Neural cell (in vitro differentiated cells): ENCODE results near the gene ANKRD44. TPM values are rescaled to one million over a fixed set of nuclear protein-coding genes. Genes with fewer than 3 reads are reported as not detected.

Experiments used
- H2AFZ ChIP-seq: fragments of 200-600, 300-800 bp; sonication (generic), shearing (Covaris generic); 2 replicates; pipeline ENCODE4 v1.6.0; 2014; ENCODE audit warnings: low read depth, mild to moderate bottlenecking, antibody characterized with exemption, low read length, moderate library complexity
- H3F3A ChIP-seq: fragments of 200-600 bp; shearing (Covaris generic); 2 replicates; pipeline ENCODE4 v1.6.1; 2016; ENCODE audit warnings: mild to moderate bottlenecking, moderate library complexity, mixed read lengths, antibody characterized with exemption, low read length; ENCODE audit not compliant: insufficient read depth, poor library complexity, severe bottlenecking
- H3K27ac ChIP-seq: fragments of 200-600, 300-800 bp; sonication (generic), shearing (Covaris generic); 2 replicates; pipeline ENCODE4 v1.5.1; 2014; ENCODE audit warnings: mild to moderate bottlenecking, low read length, moderate library complexity
- H3K27me3 ChIP-seq: fragments of 300-800, 200-600 bp; sonication (generic), shearing (Covaris generic); 2 replicates; pipeline ENCODE4 v1.6.0; 2014; ENCODE audit warnings: mild to moderate bottlenecking, low read depth, low read length, moderate library complexity; ENCODE audit not compliant: insufficient read depth
- H3K36me3 ChIP-seq: fragments of 300-800, 200-600 bp; sonication (generic), shearing (Covaris generic); 2 replicates; pipeline ENCODE4 v1.5.1; 2014; ENCODE audit warnings: mild to moderate bottlenecking, antibody characterized with exemption, low read length, moderate library complexity; ENCODE audit not compliant: insufficient read depth
- H3K4me2 ChIP-seq: fragments of 300-800, 200-600 bp; sonication (generic), shearing (Covaris generic); 2 replicates; pipeline ENCODE4 v1.6.0; 2014; ENCODE audit warnings: mild to moderate bottlenecking, low read length
- H3K4me3 ChIP-seq: fragments of 300-800, 200-600 bp; sonication (generic), shearing (Covaris generic); 2 replicates; pipeline ENCODE4 v1.5.1; 2014; ENCODE audit warnings: mild to moderate bottlenecking, low read length, moderate library complexity
- H3K79me2 ChIP-seq: fragments of 200-600 bp; shearing (Covaris generic); replicated peaks from 2 replicates; pipeline ENCODE4 v1.6.0; 2014; ENCODE audit warnings: mild to moderate bottlenecking, low read length, moderate library complexity; ENCODE audit not compliant: insufficient read depth
- H3K9ac ChIP-seq: fragments of 300-800, 200-600 bp; sonication (generic), shearing (Covaris generic); 2 replicates; pipeline ENCODE4 v1.6.1; 2016; ENCODE audit warnings: mild to moderate bottlenecking, low read length, mixed read lengths
- H3K9me2 ChIP-seq: fragments of 200-600 bp; shearing (Covaris generic); 2 replicates; pipeline ENCODE4 v1.6.1; 2016; ENCODE audit warnings: mild to moderate bottlenecking, low read length, mixed read lengths; ENCODE audit not compliant: insufficient read depth
- H3K9me3 ChIP-seq: fragments of 200-600, 300-800 bp; sonication (generic), shearing (Covaris generic); 2 replicates; pipeline ENCODE4 v1.6.1; 2016; ENCODE audit warnings: mild to moderate bottlenecking, mixed run types, low read length, moderate library complexity, mixed read lengths
- H4K20me1 ChIP-seq: fragments of 200-600 bp; shearing (Covaris generic); 2 replicates; pipeline ENCODE4 v1.6.1; 2016; ENCODE audit warnings: mild to moderate bottlenecking, mixed run types; ENCODE audit not compliant: insufficient read depth
- EP300 ChIP-seq: fragments of 450-650 bp; conservative IDR thresholded peaks from 2 replicates; pipeline ENCODE4 v1.6.1; 2014; ENCODE audit warnings: antibody characterized with exemption, mild to moderate bottlenecking, moderate library complexity; ENCODE audit not compliant: poor library complexity, severe bottlenecking
- EZH2 ChIP-seq: fragments of 200-600, 300-800 bp; shearing (Covaris generic), sonication (generic); IDR thresholded peaks from 2 replicates; pipeline ENCODE4 v1.6.1; 2014; ENCODE audit warnings: antibody characterized with exemption, low read length, borderline replicate concordance, mild to moderate bottlenecking; ENCODE audit not compliant: insufficient read depth, poor library complexity, severe bottlenecking
- MXI1 ChIP-seq: fragments of 450-650 bp; conservative IDR thresholded peaks from 2 replicates; pipeline ENCODE4 v1.6.1; 2014; ENCODE audit warnings: antibody characterized with exemption, mild to moderate bottlenecking; ENCODE audit not compliant: poor library complexity, severe bottlenecking
- POLR2AphosphoS5 ChIP-seq: IDR thresholded peaks from 2 replicates; pipeline ENCODE4 v1.6.1; 2012
- RAD21 ChIP-seq: fragments of 450-650 bp; conservative IDR thresholded peaks from 2 replicates; pipeline ENCODE4 v1.6.1; 2014; ENCODE audit warnings: antibody characterized with exemption, mild to moderate bottlenecking, moderate library complexity
- SMC3 ChIP-seq: fragments of 450-650 bp; conservative IDR thresholded peaks from 2 replicates; pipeline ENCODE4 v1.6.1; 2014; ENCODE audit warnings: antibody characterized with exemption, mild to moderate bottlenecking, moderate library complexity; ENCODE audit not compliant: poor library complexity
- TAF1 ChIP-seq: IDR thresholded peaks from 2 replicates; pipeline ENCODE4 v1.6.1; 2012; ENCODE audit warnings: low read depth
- polyA plus RNA-seq: library from polyadenylated mRNA; depleted of rRNA; stranded (reverse); fragments of >200 nt; gene quantifications from 2 replicates; pipeline ENCODE4 v1.2.3, GENCODE V29; 2014
- TF ChIP-seq, protein P1 (sequence below): fragments of 450-650 bp; IDR thresholded peaks from 2 replicates; pipeline ENCODE4 v1.5.1; 2014; ENCODE audit warnings: antibody characterized with exemption, mild to moderate bottlenecking, moderate library complexity; ENCODE audit not compliant: poor library complexity, severe bottlenecking
- TF ChIP-seq, protein P2 (sequence below): IDR thresholded peaks from 2 replicates; pipeline ENCODE4 v1.6.1; 2012; ENCODE audit warnings: borderline replicate concordance

The ANKRD44 gene
- polyA plus RNA-seq, 1 donor from 2014 or later: 94.3 TPM

DNA sequence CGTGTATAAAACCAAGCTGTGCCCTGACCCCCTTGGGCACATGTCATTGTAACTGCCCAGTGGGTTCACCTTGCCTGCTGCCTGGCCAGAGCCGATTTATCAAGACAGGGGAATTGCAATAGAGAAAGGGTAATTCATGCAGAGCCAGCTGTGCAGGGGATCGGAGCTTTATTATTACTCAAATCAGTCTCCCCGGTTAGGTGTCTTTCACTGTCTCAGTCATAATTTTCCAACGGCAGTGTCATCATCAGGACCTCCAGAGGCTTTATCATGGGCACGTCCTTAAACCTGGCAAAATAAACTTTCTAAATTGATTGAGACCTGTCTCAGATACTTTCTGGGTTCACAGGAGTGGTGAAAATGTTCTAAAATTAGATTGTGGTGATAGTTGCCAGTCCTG lies 354.5 kb downstream of the ANKRD44 start:
- H3K9me3 ChIP-seq: no peaks in the 10 kb centered on the region
- H2AFZ ChIP-seq: peak overlapping the region; percentile 12
- TF ChIP-seq EP300 (no peak), EZH2 (no peak), SMC3 (no peak), TAF1 (no peak), RAD21 (no peak), MXI1 (no peak), POLR2AphosphoS5 (no peak)
- TF ChIP-seq, protein P1, sequence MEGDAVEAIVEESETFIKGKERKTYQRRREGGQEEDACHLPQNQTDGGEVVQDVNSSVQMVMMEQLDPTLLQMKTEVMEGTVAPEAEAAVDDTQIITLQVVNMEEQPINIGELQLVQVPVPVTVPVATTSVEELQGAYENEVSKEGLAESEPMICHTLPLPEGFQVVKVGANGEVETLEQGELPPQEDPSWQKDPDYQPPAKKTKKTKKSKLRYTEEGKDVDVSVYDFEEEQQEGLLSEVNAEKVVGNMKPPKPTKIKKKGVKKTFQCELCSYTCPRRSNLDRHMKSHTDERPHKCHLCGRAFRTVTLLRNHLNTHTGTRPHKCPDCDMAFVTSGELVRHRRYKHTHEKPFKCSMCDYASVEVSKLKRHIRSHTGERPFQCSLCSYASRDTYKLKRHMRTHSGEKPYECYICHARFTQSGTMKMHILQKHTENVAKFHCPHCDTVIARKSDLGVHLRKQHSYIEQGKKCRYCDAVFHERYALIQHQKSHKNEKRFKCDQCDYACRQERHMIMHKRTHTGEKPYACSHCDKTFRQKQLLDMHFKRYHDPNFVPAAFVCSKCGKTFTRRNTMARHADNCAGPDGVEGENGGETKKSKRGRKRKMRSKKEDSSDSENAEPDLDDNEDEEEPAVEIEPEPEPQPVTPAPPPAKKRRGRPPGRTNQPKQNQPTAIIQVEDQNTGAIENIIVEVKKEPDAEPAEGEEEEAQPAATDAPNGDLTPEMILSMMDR: no peak
- TF ChIP-seq, protein P2, sequence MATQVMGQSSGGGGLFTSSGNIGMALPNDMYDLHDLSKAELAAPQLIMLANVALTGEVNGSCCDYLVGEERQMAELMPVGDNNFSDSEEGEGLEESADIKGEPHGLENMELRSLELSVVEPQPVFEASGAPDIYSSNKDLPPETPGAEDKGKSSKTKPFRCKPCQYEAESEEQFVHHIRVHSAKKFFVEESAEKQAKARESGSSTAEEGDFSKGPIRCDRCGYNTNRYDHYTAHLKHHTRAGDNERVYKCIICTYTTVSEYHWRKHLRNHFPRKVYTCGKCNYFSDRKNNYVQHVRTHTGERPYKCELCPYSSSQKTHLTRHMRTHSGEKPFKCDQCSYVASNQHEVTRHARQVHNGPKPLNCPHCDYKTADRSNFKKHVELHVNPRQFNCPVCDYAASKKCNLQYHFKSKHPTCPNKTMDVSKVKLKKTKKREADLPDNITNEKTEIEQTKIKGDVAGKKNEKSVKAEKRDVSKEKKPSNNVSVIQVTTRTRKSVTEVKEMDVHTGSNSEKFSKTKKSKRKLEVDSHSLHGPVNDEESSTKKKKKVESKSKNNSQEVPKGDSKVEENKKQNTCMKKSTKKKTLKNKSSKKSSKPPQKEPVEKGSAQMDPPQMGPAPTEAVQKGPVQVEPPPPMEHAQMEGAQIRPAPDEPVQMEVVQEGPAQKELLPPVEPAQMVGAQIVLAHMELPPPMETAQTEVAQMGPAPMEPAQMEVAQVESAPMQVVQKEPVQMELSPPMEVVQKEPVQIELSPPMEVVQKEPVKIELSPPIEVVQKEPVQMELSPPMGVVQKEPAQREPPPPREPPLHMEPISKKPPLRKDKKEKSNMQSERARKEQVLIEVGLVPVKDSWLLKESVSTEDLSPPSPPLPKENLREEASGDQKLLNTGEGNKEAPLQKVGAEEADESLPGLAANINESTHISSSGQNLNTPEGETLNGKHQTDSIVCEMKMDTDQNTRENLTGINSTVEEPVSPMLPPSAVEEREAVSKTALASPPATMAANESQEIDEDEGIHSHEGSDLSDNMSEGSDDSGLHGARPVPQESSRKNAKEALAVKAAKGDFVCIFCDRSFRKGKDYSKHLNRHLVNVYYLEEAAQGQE: no peak
- H3K27ac ChIP-seq: peak overlapping the region; percentile 35
- no peaks in the 10 kb centered on the region for H3F3A ChIP-seq
- no peaks in the 10 kb centered on the region for H3K79me2 ChIP-seq
- no peaks in the 10 kb centered on the region for H4K20me1 ChIP-seq
- H3K4me3 ChIP-seq: no peak overlapping the region
- no peaks in the 10 kb centered on the region for H3K9me2 ChIP-seq
- H3K27me3 ChIP-seq: no peaks in the 10 kb centered on the region
- H3K9ac ChIP-seq: no peak overlapping the region
- no peak overlapping the region for H3K4me2 ChIP-seq
- H3K36me3 ChIP-seq: no peaks in the 10 kb centered on the region

DNA sequence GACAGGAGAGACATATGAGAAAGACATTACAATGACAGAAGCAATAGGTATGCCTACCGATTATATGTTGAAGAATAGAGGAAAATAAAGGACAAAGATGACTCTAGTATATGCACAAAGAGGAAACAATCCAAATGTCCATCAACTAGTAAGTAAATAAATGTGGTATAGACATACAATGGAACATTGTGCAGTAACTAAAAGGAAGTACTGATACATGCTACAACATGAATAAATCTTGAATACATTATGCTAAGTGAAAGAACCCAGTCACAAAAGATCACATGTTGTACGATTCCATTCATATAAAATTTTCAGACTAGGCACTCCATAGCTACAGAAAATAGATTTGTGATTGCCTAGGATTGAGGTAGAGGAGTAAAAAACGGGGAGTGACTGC lies 355.5 kb downstream of the ANKRD44 start:
- Histone ChIP-seq H3K4me3 (no peak overlapping the region), H3K79me2 (no peaks in the 10 kb centered on the region), H4K20me1 (no peaks in the 10 kb centered on the region), H3K4me2 (no peak overlapping the region), H2AFZ (no peak overlapping the region), H3K27me3 (no peaks in the 10 kb centered on the region), H3F3A (no peaks in the 10 kb centered on the region), H3K9me2 (no peaks in the 10 kb centered on the region), H3K9me3 (no peaks in the 10 kb centered on the region), H3K27ac (peak overlapping the region; percentile 35), H3K9ac (no peak overlapping the region), H3K36me3 (no peaks in the 10 kb centered on the region)
- TF ChIP-seq MXI1: no peak
- no peak for TF ChIP-seq TAF1
- no peak for TF ChIP-seq POLR2AphosphoS5
- no peak for TF ChIP-seq SMC3
- TF ChIP-seq, protein P2: no peak
- TF ChIP-seq, protein P1: no peak
- TF ChIP-seq EZH2: no peak
- no peak for TF ChIP-seq EP300
- no peak for TF ChIP-seq RAD21
